Measurements from ENCODE around the gene DUSP10.

DNA sequence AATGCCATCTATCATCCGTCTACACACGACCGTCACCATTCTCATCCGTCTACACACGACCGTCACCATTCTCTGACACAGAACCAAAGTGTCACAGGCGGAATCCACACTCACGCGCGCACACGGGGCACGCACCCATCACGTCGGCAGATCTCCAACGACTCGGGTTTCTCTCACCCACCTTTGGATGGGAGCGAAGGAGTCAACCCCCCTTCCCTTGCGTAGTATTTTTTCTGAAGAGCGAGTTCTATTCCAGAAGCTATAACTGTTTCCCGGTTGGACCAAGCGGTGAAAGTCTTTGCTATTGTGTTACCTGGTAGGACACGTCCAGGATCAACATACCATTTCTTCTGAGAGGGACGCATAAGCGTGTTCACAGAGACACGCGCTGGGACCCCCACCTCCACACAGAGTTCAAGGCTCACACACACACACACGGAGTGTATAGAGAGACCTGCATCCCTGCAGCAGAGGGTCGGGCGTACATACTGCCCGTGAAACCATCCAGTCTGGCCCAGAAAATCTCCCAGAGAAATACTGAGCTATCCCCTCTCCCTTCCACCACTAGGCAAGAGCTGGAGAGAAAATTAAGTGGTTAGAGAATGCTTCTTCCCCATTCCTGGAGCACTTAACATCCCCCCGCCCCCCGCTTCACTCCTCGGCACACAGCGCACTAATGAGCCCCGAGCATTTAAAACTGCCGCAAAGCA, 741 bp downstream of the DUSP10 start:
- TF ChIP-seq, protein P1, sequence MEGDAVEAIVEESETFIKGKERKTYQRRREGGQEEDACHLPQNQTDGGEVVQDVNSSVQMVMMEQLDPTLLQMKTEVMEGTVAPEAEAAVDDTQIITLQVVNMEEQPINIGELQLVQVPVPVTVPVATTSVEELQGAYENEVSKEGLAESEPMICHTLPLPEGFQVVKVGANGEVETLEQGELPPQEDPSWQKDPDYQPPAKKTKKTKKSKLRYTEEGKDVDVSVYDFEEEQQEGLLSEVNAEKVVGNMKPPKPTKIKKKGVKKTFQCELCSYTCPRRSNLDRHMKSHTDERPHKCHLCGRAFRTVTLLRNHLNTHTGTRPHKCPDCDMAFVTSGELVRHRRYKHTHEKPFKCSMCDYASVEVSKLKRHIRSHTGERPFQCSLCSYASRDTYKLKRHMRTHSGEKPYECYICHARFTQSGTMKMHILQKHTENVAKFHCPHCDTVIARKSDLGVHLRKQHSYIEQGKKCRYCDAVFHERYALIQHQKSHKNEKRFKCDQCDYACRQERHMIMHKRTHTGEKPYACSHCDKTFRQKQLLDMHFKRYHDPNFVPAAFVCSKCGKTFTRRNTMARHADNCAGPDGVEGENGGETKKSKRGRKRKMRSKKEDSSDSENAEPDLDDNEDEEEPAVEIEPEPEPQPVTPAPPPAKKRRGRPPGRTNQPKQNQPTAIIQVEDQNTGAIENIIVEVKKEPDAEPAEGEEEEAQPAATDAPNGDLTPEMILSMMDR (IDR thresholded peaks at IDR 0.05), result no peak
- TF ChIP-seq POLR2A (IDR thresholded peaks at IDR 0.05), result no peak
- no peak for TF ChIP-seq EP300 (IDR thresholded peaks at IDR 0.05; ENCODE audit: low read depth)
- no peak for TF ChIP-seq POLR2AphosphoS5 (IDR thresholded peaks at IDR 0.05)
